ENCODE data around the gene EVA1B.

EVA1B gene

DNA sequence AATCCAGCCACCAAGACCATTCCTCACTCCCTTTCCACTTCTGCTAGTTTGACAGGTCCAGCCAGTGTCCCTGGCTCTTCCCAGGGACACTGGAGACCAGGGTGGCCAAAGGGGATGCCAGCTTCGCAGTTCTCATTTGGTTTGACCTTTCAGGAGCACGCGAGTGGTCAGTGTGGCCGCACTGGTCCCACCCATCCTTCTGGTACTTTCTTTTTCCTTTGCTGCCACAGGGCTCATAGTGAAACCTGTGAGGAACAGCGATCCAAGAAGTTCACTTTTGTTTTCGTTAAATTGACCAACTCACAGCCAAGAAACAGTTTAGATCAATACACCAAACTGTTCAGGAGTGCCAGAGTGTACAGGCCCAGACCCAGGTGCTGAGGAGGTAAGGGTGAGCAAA lies 14.4 kb upstream of the EVA1B start:
- Histone ChIP-seq H3K4me1 (ENCODE audit: insufficient read depth, insufficient read length) (peaks cover 9% of the 10 kb centered on the region), H3K4me3 (ENCODE audit: insufficient read length, low read depth) (no peak overlapping the region), H3K9me3 (ENCODE audit: insufficient read depth, low read length) (no peaks in the 10 kb centered on the region), H3K36me3 (ENCODE audit: insufficient read depth, insufficient read length, low read length) (peaks cover 38% of the 10 kb centered on the region), H3K9ac (ENCODE audit: insufficient read length, low read depth) (no peak overlapping the region), H3K27me3 (ENCODE audit: insufficient read depth, insufficient read length) (no peaks in the 10 kb centered on the region)
- TF ChIP-seq YY1 (IDR thresholded peaks at IDR 0.05; ENCODE audit: insufficient read depth, insufficient read length) (no peak), SUZ12 (IDR thresholded peaks at IDR 0.05; ENCODE audit: extremely low read depth, insufficient read depth, insufficient read length) (no peak), ZNF274 (IDR thresholded peaks at IDR 0.05; ENCODE audit: low read depth, low read length) (no peak)
- DNase-seq (ENCODE audit: low read depth, low spot score): no peak

- no peak for DNase-seq (ENCODE audit: low read depth, low spot score)
- Histone ChIP-seq H3K9me3 (ENCODE audit: insufficient read depth, low read length) (no peaks in the 10 kb centered on the region), H3K9ac (ENCODE audit: insufficient read length, low read depth) (no peak overlapping the region), H3K27me3 (ENCODE audit: insufficient read depth, insufficient read length) (peaks cover 5% of the 10 kb centered on the region), H3K36me3 (ENCODE audit: insufficient read depth, insufficient read length, low read length) (peaks cover 14% of the 10 kb centered on the region), H3K4me1 (ENCODE audit: insufficient read depth, insufficient read length) (peaks cover 4% of the 10 kb centered on the region), H3K4me3 (ENCODE audit: insufficient read length, low read depth) (no peak overlapping the region)
- TF ChIP-seq YY1 (IDR thresholded peaks at IDR 0.05; ENCODE audit: insufficient read depth, insufficient read length) (no peak), ZNF274 (IDR thresholded peaks at IDR 0.05; ENCODE audit: low read depth, low read length) (no peak), SUZ12 (IDR thresholded peaks at IDR 0.05; ENCODE audit: extremely low read depth, insufficient read depth, insufficient read length) (no peak)
Observed at GRCh38 chr1:36330940-36331339, 7.5 kb upstream of the EVA1B start.

DNA sequence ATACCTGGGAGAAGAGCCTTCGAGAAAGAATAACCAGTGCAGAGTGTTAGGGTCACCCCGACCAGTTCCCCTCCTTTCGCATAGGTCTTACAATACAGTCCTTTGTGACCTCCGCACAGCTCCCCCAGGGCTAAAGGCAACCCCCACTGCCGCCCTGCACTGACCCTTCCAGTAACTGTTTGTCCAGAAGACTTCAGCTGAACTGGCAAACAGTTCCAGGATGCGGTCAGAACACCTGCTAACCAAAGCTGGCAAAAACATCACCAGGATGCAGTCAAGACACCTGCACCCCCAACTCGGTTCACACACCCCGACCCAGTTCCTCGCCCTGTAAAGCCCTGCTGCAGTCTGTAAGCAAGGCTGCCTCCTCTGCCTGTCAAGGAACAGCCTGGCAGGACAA lies 6.4 kb upstream of the EVA1B start:
- Histone ChIP-seq H3K36me3 (ENCODE audit: insufficient read depth, insufficient read length, low read length) (peaks cover 14% of the 10 kb centered on the region), H3K9me3 (ENCODE audit: insufficient read depth, low read length) (no peaks in the 10 kb centered on the region), H3K9ac (ENCODE audit: insufficient read length, low read depth) (no peak overlapping the region), H3K4me3 (ENCODE audit: insufficient read length, low read depth) (no peak overlapping the region), H3K4me1 (ENCODE audit: insufficient read depth, insufficient read length) (peaks cover 6% of the 10 kb centered on the region), H3K27me3 (ENCODE audit: insufficient read depth, insufficient read length) (peaks cover 5% of the 10 kb centered on the region)
- DNase-seq (ENCODE audit: low read depth, low spot score): no peak
- no peak for TF ChIP-seq ZNF274 (IDR thresholded peaks at IDR 0.05; ENCODE audit: low read depth, low read length)
- no peak for TF ChIP-seq YY1 (IDR thresholded peaks at IDR 0.05; ENCODE audit: insufficient read depth, insufficient read length)
- no peak for TF ChIP-seq SUZ12 (IDR thresholded peaks at IDR 0.05; ENCODE audit: extremely low read depth, insufficient read depth, insufficient read length)

DNA sequence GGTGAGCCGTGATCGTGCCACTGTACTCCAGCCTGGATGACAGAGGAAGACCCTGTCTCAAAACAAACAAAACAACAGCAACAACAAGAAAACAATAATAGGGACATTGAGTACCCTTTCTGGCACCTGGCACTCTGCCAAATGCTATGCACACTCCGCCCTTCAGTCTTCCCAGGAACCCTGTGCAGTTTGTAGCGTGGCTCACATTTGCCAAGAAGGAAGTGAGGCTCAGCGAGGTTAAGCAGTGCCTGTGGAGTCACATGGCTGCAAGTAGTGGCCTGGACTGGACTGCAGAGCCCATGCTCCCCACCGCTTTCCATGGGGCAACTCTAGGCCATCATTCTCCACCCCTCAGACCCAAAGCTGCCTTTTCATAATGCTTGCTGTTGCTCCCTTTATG lies 5.3 kb upstream of the EVA1B start:
- Histone ChIP-seq H3K36me3 (ENCODE audit: insufficient read depth, insufficient read length, low read length) (peaks cover 14% of the 10 kb centered on the region), H3K9me3 (ENCODE audit: insufficient read depth, low read length) (no peaks in the 10 kb centered on the region), H3K4me3 (ENCODE audit: insufficient read length, low read depth) (no peak overlapping the region), H3K9ac (ENCODE audit: insufficient read length, low read depth) (no peak overlapping the region), H3K27me3 (ENCODE audit: insufficient read depth, insufficient read length) (peaks cover 5% of the 10 kb centered on the region), H3K4me1 (ENCODE audit: insufficient read depth, insufficient read length) (peaks cover 15% of the 10 kb centered on the region)
- DNase-seq (ENCODE audit: low read depth, low spot score): no peak
- TF ChIP-seq ZNF274 (IDR thresholded peaks at IDR 0.05; ENCODE audit: low read depth, low read length) (no peak), YY1 (IDR thresholded peaks at IDR 0.05; ENCODE audit: insufficient read depth, insufficient read length) (no peak), SUZ12 (IDR thresholded peaks at IDR 0.05; ENCODE audit: extremely low read depth, insufficient read depth, insufficient read length) (no peak)

GRCh38 chr1:36328088-36328480 lies 4.6 kb upstream of the EVA1B start:
- H3K36me3 ChIP-seq (ENCODE audit: insufficient read depth, insufficient read length, low read length): peaks cover 14% of the 10 kb centered on the region
- H3K27me3 ChIP-seq (ENCODE audit: insufficient read depth, insufficient read length): peaks cover 5% of the 10 kb centered on the region
- H3K4me1 ChIP-seq (ENCODE audit: insufficient read depth, insufficient read length): peaks cover 15% of the 10 kb centered on the region
- no peak overlapping the region for H3K9ac ChIP-seq (ENCODE audit: insufficient read length, low read depth)
- TF ChIP-seq YY1 (IDR thresholded peaks at IDR 0.05; ENCODE audit: insufficient read depth, insufficient read length): no peak
- TF ChIP-seq ZNF274 (IDR thresholded peaks at IDR 0.05; ENCODE audit: low read depth, low read length): no peak
- no peak for TF ChIP-seq SUZ12 (IDR thresholded peaks at IDR 0.05; ENCODE audit: extremely low read depth, insufficient read depth, insufficient read length)
- DNase-seq (ENCODE audit: low read depth, low spot score): no peak
- H3K4me3 ChIP-seq (ENCODE audit: insufficient read length, low read depth): no peak overlapping the region
- no peaks in the 10 kb centered on the region for H3K9me3 ChIP-seq (ENCODE audit: insufficient read depth, low read length)

DNA sequence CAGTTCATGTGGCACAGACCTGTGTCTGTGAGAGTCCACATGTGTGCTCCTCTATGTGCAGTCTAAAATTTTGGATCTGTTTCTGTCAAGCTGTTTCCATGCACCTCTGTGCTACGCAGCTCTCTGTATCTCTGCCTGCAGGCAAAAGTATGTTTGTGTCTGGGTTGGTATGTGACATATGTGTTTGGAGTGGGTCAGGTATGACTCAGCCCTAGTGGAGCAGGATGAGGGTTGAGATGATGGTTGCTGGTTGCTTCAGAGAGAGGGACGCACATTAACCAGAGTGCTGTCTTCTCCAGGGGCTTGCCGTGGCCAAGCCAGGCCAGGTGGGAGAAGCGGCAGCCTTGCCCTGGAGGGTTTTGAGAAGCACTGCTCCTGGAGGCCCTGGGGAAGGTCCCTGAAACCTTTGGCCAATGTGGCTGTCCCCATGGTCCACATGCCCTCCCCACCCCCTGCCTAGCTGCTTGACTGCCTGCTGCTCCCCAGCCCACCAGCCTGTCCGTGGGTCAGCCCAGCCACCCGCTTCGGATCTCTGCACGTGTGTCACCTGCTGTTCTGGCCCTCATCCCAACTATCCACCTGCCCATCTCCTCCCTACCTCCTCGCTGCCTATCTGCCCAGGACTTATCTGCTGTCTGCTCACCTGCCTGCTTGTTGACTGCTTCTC lies 4.1 kb upstream of the EVA1B start:
- no peak overlapping the region for H3K9ac ChIP-seq (ENCODE audit: insufficient read length, low read depth)
- peaks cover 5% of the 10 kb centered on the region for H3K27me3 ChIP-seq (ENCODE audit: insufficient read depth, insufficient read length)
- no peak for TF ChIP-seq SUZ12 (IDR thresholded peaks at IDR 0.05; ENCODE audit: extremely low read depth, insufficient read depth, insufficient read length)
- TF ChIP-seq ZNF274 (IDR thresholded peaks at IDR 0.05; ENCODE audit: low read depth, low read length): no peak
- TF ChIP-seq YY1 (IDR thresholded peaks at IDR 0.05; ENCODE audit: insufficient read depth, insufficient read length): no peak
- DNase-seq (ENCODE audit: low read depth, low spot score): no peak
- no peaks in the 10 kb centered on the region for H3K9me3 ChIP-seq (ENCODE audit: insufficient read depth, low read length)
- peaks cover 17% of the 10 kb centered on the region for H3K4me1 ChIP-seq (ENCODE audit: insufficient read depth, insufficient read length)
- H3K36me3 ChIP-seq (ENCODE audit: insufficient read depth, insufficient read length, low read length): peaks cover 14% of the 10 kb centered on the region
- no peak overlapping the region for H3K4me3 ChIP-seq (ENCODE audit: insufficient read length, low read depth)

DNA sequence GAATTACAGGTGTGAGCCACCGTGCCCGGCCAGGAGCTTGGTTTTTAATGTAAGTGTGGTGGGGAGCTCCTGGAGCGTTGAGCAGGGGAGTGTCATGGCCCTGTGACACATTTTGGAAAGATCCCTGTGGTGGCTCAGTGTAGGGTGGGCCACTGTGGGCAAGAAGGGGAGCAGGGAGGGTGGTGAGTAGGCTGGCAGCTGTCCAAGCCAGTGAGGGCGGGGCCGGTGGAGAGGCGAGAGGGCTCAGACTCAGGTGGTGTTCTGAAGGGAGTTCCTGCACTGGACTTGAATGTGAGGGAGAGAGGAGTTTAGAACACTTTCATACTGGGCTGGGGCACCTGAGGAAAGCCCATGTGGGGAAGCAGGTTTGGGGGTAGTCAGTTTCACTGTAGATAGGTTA lies 3.1 kb upstream of the EVA1B start:
- Histone ChIP-seq H3K4me1 (ENCODE audit: insufficient read depth, insufficient read length) (peaks cover 27% of the 10 kb centered on the region), H3K4me3 (ENCODE audit: insufficient read length, low read depth) (no peak overlapping the region), H3K9me3 (ENCODE audit: insufficient read depth, low read length) (no peaks in the 10 kb centered on the region), H3K9ac (ENCODE audit: insufficient read length, low read depth) (no peak overlapping the region), H3K36me3 (ENCODE audit: insufficient read depth, insufficient read length, low read length) (peaks cover 23% of the 10 kb centered on the region), H3K27me3 (ENCODE audit: insufficient read depth, insufficient read length) (no peaks in the 10 kb centered on the region)
- DNase-seq (ENCODE audit: low read depth, low spot score): no peak
- TF ChIP-seq YY1 (IDR thresholded peaks at IDR 0.05; ENCODE audit: insufficient read depth, insufficient read length) (no peak), SUZ12 (IDR thresholded peaks at IDR 0.05; ENCODE audit: extremely low read depth, insufficient read depth, insufficient read length) (no peak), ZNF274 (IDR thresholded peaks at IDR 0.05; ENCODE audit: low read depth, low read length) (no peak)

Data from NT2/D1 (cell line).